SK-N-SH treated with all-trans-retinoic acid at 6 μM for 48 hours (cell line): ENCODE results near the gene KEL.

ENCODE experiments used
- ATAC-seq: fragments of 200-7000 bp; cut with Tn5 transposase; 3 replicates; pipeline ENCODE4 v1.9.1; 2020; ENCODE audit warnings: mild to moderate bottlenecking, moderate library complexity
- ARNTL ChIP-seq: fragments of 450-650 bp; formaldehyde crosslinking; IDR thresholded peaks from 2 replicates; pipeline ENCODE4 v1.5.0; 2020; ENCODE audit warnings: low read depth, mild to moderate bottlenecking, moderate library complexity, borderline replicate concordance
- BACH2 ChIP-seq: fragments of 250-450 bp; sonication (Bioruptor Pico); IDR thresholded peaks from 2 replicates; pipeline ENCODE4 v1.9.0; 2021; ENCODE audit warnings: mild to moderate bottlenecking, borderline replicate concordance
- CREB5 ChIP-seq: fragments of 250-450 bp; sonication (Bioruptor Pico); IDR thresholded peaks from 2 replicates; pipeline ENCODE4 v1.5.1; 2020; ENCODE audit warnings: low read depth, mild to moderate bottlenecking, moderate library complexity
- CSDC2 ChIP-seq: fragments of 250-450 bp; sonication (Bioruptor Pico); IDR thresholded peaks from 2 replicates; pipeline ENCODE4 v1.5.0; 2020; ENCODE audit warnings: mild to moderate bottlenecking, moderate library complexity
- CSRNP3 ChIP-seq: fragments of 250-450 bp; sonication (Bioruptor Pico); IDR thresholded peaks from 2 replicates; pipeline ENCODE4 v1.5.1; 2021; ENCODE audit warnings: mild to moderate bottlenecking, moderate library complexity
- GLIS3 ChIP-seq: fragments of 250-450 bp; sonication (Bioruptor Pico); IDR thresholded peaks from 2 replicates; pipeline ENCODE4 v1.5.0; 2020; ENCODE audit warnings: mild to moderate bottlenecking, moderate library complexity
- ISL1 ChIP-seq: fragments of 250-450 bp; sonication (Bioruptor Pico); IDR thresholded peaks from 2 replicates; pipeline ENCODE4 v2.1.2; 2022; ENCODE audit warnings: mild to moderate bottlenecking, moderate library complexity
- OSR1 ChIP-seq: fragments of 250-450 bp; sonication (Bioruptor Pico); IDR thresholded peaks from 2 replicates; pipeline ENCODE4 v1.8.0; 2022; ENCODE audit warnings: moderate library complexity, mild to moderate bottlenecking, inconsistent platforms
- PATZ1 ChIP-seq: fragments of 250-450 bp; sonication (Bioruptor Pico); IDR thresholded peaks from 2 replicates; pipeline ENCODE4 v1.8.0; 2020; ENCODE audit warnings: mild to moderate bottlenecking, moderate library complexity, borderline replicate concordance
- POU6F1 ChIP-seq: fragments of 250-450 bp; sonication (Bioruptor Pico); IDR thresholded peaks from 2 replicates; pipeline ENCODE4 v1.8.0; 2021; ENCODE audit warnings: low read depth, mild to moderate bottlenecking, moderate library complexity, borderline replicate concordance
- PPARA ChIP-seq: fragments of 250-450 bp; sonication (Bioruptor Pico); IDR thresholded peaks from 2 replicates; pipeline ENCODE4 v1.5.0; 2020; ENCODE audit warnings: mild to moderate bottlenecking, borderline replicate concordance
- RARB ChIP-seq: fragments of 250-450 bp; sonication (Bioruptor Pico); IDR thresholded peaks from 2 replicates; pipeline ENCODE4 v1.8.0; 2021; ENCODE audit warnings: mild to moderate bottlenecking, moderate library complexity
- SNAI2 ChIP-seq: fragments of 250-450 bp; sonication (Bioruptor Pico); IDR thresholded peaks from 2 replicates; pipeline ENCODE4 v1.5.0; 2020; ENCODE audit warnings: mild to moderate bottlenecking, moderate library complexity
- TCF4 ChIP-seq: fragments of 250-450 bp; sonication (Bioruptor Pico); IDR thresholded peaks from 2 replicates; pipeline ENCODE4 v1.8.0; 2021; ENCODE audit warnings: mild to moderate bottlenecking, moderate library complexity, borderline replicate concordance
- ZFP3 ChIP-seq: fragments of 250-450 bp; sonication (Bioruptor Pico); IDR thresholded peaks from 2 replicates; pipeline ENCODE4 v1.5.0; 2020; ENCODE audit warnings: mild to moderate bottlenecking, moderate library complexity
- ZFP30 ChIP-seq: fragments of 450-650 bp; formaldehyde crosslinking; IDR thresholded peaks from 2 replicates; pipeline ENCODE4 v1.5.0; 2022; ENCODE audit warnings: mild to moderate bottlenecking, moderate library complexity
- ZNF70 ChIP-seq: fragments of 450-650 bp; formaldehyde crosslinking; IDR thresholded peaks from 2 replicates; pipeline ENCODE4 v1.5.0; 2020; ENCODE audit warnings: mild to moderate bottlenecking, moderate library complexity

KEL gene

GRCh38 chr7:142961973-142962926, at the start of gene KEL:
KEL (minus strand) TSS chr7:142962363; CDS start chr7:142962206, 157 bp downstream.
- no peak for ATAC-seq
- TF ChIP-seq CSRNP3: no peak
- no peak for TF ChIP-seq OSR1 (CRISPR knock-in tag)
- TF ChIP-seq BACH2 (CRISPR knock-in tag): no peak
- TF ChIP-seq POU6F1 (CRISPR knock-in tag): no peak
- TF ChIP-seq CREB5 (CRISPR knock-in tag): no peak
- no peak for TF ChIP-seq SNAI2 (CRISPR knock-in tag)
- no peak for TF ChIP-seq GLIS3 (CRISPR knock-in tag)
- no peak for TF ChIP-seq ZFP30 (CRISPR knock-in tag)
- no peak for TF ChIP-seq ZFP3 (CRISPR knock-in tag)
- TF ChIP-seq RARB: no peak
- TF ChIP-seq PATZ1: no peak
- no peak for TF ChIP-seq ARNTL (CRISPR knock-in tag)
- TF ChIP-seq ISL1 (CRISPR knock-in tag): no peak

- no peak for TF ChIP-seq CSDC2 (CRISPR knock-in tag)
- TF ChIP-seq ARNTL (CRISPR knock-in tag): no peak
- no peak for TF ChIP-seq CSRNP3
- TF ChIP-seq PATZ1: no peak
- peak; percentile 95 for ATAC-seq
Observed at GRCh38 chr7:143008007-143008901, 46.1 kb upstream of the KEL start.

- ATAC-seq: no peak
- no peak for TF ChIP-seq ZFP3 (CRISPR knock-in tag)
- TF ChIP-seq PPARA (CRISPR knock-in tag): no peak
- TF ChIP-seq GLIS3 (CRISPR knock-in tag): no peak
- TF ChIP-seq PATZ1: no peak
- no peak for TF ChIP-seq SNAI2 (CRISPR knock-in tag)
- no peak for TF ChIP-seq TCF4 (CRISPR knock-in tag)
- TF ChIP-seq OSR1 (CRISPR knock-in tag): no peak
- no peak for TF ChIP-seq CREB5 (CRISPR knock-in tag)
- no peak for TF ChIP-seq ARNTL (CRISPR knock-in tag)
- TF ChIP-seq ZNF70 (CRISPR knock-in tag): no peak
Observed at GRCh38 chr7:143005632-143006260, 43.6 kb upstream of the KEL start.
